Measurements from ENCODE around the gene MXD4.

The MXD4 gene

DNA sequence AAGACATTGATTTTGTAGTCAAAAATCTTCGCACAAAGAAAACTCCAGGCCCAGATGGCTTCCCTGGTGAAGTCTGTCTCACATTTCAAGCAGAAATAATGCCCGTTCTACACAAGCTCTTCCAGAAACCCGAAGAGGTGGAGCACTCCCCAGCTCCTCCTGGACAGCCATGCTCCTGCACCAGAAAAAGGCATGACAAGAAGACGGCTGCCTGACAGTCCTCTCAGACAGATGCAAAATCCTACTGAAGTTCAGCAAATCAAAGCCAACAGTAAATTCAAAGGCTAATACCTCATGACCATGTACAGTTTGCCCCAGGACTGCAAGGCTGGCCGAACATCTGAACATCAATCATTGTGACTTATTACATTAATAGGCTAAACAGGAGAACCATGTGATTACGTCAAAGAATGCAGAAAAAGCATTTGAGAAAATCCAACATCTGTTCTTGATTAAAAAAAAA is 30.8 kb upstream of the MXD4 start:
- no peak for DNase-seq (ENCODE audit: low read depth in 4 of 4, low spot score in 1 of 4)

DNA sequence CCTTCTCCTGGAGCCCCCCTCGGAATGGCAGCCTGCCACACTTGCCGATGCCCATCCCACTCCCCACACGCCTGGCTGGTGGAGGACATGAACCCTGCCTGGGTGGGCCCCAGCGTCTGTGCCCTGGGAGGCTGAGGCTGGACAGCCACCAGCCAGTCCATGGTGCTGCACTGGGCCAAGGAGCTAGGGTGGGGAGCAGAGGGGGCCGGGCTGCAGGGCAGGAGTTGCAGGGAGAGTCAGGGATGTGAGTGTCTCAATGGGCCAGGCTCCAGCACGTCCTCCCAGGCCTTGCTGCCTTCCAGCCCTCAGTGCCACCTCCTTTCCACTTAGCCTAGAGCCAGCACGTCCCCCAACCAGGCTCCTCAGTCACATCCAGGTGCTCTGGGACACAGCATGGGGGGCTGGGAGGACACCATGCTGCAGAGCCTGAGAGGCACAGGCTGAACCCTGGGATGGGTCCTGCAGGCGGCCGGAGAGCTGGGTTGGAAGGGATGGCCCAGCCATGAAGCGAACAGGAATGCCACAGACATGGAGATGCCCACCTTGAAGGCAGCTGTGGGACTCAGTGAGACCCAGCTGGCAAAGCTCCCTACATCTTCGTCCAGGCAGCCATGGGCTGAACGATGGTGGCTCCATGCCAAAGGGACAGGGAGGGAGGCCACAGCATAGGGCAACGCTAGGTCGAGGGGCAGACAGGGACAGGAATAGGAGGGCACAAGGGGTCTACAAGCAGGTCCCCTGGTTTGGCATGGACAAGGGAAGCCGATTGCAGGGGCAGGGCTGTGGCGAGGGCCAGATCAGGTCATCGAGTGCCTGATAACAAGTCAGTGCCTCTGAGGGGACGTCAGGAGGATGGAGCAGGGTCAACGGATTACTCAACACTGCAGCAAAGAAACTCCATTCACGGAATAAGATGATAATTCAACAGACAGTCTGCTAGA is 30.1 kb upstream of the MXD4 start:
- no peak for DNase-seq (ENCODE audit: low read depth in 4 of 4, low spot score in 1 of 4)

DNA sequence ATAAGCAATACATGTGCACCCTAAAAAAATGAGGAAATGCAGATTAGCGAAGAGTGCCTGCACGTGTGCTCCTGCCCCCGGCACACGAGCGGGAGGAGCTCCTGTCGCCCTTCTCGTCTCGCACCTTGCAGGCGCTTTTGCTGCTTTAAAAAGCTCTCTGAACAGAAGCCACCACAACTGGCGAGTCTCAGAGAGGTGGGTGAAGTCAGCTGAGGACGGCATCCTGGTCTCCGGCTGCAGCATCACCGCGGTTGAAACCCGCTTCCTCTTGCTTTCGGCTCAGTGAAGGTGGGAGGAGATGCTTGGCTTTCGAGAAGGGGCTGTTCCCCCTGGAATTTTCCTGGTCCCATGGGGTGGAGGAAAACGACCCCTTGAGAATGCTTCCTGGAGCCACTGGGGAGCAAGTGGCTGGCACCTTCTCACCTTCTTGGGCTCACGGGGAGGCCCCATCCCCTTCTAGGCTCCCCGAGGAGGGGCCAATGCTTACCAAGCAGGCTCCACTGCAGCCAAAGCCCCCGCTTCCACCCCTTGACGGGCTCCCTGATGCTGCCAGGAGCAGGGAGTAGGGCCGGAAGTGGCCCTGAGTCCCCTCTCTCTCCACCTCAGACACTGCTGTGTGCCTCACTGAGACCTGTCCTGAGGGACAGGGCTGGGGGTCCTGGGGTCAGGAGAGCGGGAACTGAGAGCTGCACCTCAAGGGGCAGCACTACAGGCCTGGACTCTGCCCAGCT is 29.2 kb upstream of the MXD4 start:
- peak in 3 of 4 experiments; percentile 7 to 25 (median 17) for DNase-seq (ENCODE audit: low read depth in 4 of 4, low spot score in 1 of 4)

DNA sequence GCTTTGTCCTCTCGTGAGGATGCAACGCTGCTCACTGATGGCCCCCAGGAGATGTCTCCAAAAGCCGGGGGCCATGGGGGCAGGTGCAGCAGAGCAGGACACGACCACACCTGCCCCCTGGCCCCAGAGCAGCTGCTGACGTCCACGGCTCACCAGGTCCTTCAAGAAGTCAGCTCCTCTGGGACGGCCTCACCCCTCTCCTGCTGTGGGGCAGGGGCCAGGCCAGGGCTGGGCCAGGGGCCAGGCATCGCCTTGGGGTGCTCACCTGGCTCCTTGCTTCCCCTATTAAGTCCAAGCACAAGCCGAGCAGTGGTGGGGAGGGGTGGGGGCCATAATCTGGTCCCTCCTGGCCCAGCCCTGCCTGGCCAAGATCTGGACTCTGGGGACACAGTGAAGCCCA is 28.6 kb upstream of the MXD4 start:
- no peak for DNase-seq (ENCODE audit: low read depth in 4 of 4, low spot score in 1 of 4)

DNA sequence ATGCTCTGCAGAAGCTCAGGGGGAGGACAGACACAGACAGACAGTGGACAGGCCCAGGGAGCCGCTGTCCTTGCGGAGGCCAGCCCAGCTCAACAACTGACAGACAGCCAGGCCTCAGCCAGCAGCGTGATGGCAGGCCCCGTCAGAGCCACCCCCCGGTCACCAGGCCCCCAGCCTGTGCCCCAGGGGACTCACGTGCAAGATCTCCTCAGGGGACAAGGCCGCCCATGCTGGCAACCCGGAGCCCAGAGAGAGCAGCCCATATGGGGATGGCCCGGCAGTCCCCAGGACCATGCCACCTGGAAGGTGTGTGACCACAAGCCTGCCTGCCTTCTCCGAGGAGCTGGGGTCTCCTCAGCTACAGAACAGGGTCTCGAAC is 28.0 kb upstream of the MXD4 start:
- DNase-seq (ENCODE audit: low read depth in 4 of 4, low spot score in 1 of 4), result no peak

DNA sequence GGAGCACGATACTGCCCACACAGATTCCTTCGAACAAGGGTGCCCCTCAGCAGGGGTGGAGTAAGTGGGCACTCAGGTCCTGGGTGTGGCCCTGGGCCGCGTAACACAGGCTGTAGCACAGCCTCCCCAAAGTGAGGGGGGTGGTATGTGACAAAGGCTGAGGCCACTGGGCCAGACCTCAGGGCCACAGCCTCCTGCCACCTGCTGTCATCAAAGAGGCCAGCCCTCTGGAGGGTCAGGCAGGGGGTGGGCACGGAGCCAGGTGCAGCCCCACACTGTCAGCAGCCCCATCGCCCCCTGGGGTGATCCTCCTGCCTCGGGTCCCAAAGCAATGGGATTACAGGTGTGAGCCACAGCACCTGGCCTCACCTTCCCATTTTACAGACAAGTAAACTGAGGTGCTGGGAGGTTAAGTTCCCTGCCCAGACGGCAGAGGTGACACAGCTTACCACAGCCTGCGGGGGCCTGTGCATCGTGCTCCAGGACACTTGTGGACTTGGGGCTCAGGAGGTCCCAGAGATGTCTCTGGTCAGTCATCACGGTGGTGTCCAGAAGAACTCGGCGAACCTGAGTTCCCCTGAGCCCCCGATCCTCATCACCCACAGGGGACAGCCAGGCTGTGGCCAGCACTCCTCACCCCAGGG is 27.5 kb upstream of the MXD4 start:
- no peak for DNase-seq (ENCODE audit: low read depth in 4 of 4, low spot score in 1 of 4)

DNA sequence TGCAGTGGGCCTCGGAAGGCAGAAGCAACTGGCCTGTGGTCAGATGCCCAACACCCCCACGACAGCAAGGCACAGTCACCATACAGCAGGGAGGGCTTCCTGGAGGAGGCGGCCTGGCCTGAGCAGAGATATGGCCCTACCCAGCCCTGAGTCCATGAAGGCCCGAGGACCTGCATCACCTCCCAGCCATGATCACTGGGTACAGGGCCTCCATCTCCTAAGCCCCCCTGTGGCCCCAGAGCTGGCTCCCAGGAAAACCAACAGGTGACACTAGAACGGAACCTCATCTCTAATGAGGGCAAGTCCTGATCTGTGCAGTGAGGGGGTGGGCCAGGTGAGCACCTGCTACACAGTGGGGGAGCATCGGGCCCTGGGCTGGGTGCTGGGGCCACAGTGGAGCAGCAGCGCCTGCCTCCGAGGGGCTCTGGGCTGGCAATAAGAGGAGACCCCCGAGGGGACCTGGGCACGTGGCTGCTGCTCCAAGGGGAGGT is 26.2 kb upstream of the MXD4 start:
- no peak for DNase-seq (ENCODE audit: low read depth in 4 of 4, low spot score in 1 of 4)

DNA sequence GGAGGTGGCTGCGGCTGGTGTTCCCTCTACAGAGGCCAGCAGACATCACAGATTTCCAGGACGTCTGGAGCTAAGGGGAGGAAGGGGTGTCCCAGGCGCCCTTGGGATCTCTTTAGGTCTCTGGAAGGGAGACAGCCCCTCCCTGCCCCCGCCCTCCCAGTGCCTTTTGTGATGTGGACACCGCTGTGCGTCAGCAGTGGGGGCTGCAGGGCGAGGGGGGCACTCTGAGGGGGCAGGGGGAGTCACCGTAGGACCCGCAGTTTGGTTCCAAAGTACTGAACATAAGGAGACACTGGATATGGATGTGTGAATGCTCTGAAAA is 25.6 kb upstream of the MXD4 start:
- no peak for DNase-seq (ENCODE audit: low read depth in 4 of 4, low spot score in 1 of 4)

DNA sequence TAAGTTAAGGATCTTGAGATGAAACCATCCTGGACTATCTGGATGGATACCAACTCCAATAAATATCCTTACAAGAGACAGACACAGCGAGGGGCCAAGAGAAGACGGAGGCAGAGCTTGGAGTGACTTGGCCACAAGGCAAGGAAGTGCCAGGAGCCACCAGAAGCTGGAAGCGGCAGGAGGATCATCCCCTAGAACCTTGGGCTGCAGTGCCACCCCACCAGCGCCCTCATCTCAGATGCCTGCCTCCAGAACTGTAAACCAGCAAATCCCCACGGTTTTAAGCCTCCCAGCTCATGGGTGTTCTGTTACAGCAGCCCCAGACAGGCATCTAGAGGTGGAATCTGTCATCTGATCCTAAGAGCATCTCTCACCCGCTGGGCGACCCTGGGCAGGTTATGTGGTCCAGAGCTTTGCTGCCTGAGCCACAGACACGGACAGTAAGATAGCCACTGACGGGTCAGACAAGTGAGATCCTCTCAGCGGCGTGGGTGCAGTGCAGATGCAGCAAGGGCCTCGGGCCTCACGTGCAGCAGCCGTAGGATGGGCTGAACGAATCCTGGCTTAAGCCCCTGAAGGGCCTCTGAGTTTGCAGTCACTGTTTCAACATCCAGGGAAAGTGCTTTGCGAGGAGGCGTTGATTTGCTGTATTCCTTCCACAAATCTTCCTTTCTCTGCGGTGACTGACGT is 25.1 kb upstream of the MXD4 start:
- DNase-seq (ENCODE audit: low read depth in 4 of 4, low spot score in 1 of 4), result no peak

DNA sequence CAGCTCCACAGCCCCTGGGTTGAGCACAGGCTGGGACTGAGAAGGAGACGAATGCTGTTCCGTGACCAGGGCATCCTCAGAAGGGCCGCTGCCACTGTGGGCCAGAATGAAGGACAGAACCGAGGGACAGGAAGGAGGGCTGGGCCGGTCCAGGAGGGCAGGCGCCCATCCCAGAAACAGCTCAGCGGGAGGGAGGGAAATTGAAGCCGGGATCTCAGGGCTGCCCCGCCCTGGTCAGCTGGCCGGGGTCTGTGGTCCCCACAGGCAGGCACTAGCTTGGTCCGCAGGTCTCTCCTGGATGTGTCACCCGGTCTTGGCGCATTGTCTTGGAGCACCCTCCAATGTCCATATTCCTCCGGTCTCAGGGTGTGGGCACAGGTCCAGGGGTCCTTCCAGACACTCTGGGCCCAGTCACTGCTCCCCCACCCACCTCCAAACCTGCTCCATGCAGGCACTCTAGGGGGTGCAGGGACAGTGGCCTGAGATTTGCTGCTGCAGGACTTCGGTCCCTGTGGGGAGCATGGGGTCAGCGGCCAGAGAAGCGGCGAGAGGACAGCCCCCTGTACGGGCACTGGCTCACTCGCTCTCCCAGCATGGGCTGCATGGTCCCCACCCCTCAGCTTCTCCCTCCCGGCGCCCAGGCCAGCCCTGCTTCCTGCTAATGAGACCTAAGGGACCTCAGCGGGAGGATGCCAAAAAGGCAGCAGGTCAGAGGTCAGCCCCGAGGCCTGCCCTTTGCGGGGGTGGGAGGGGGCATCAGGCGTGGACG is 23.9 kb upstream of the MXD4 start:
- DNase-seq (ENCODE audit: low read depth in 4 of 4, low spot score in 1 of 4), result no peak

DNA sequence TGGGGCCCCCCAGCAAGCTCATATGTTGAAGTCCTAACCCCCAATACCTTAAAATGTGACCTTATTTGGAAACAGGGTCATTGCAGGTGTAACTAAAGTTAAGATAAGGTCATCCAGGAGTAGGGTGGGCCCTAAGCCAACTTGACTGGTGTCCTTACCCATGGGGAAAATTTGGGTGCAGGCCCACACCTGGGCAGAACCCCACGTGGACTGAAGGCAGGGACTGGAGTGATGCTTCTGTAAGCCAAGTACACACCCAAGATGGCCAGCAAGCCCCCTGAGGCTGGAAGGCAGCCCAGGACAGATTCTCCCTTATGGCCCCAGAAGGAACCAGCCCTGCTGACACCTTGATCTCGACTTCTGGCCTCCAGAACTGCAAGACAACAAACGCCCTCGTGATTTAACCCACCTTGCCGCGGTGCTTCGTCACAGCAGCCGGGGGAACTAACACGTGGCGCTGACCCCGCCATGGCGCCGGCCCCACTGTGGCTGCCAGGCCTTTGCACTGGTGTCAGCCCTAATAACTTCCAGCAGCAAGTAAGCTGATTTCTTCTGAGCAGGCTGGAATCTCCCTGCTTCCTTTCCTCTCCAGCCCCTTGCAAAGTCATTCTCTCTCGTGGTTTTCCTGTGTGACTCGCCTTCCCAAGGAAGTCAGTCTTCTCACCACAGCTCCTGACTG is 23.2 kb upstream of the MXD4 start:
- no peak for DNase-seq (ENCODE audit: low read depth in 4 of 4, low spot score in 1 of 4)

DNA sequence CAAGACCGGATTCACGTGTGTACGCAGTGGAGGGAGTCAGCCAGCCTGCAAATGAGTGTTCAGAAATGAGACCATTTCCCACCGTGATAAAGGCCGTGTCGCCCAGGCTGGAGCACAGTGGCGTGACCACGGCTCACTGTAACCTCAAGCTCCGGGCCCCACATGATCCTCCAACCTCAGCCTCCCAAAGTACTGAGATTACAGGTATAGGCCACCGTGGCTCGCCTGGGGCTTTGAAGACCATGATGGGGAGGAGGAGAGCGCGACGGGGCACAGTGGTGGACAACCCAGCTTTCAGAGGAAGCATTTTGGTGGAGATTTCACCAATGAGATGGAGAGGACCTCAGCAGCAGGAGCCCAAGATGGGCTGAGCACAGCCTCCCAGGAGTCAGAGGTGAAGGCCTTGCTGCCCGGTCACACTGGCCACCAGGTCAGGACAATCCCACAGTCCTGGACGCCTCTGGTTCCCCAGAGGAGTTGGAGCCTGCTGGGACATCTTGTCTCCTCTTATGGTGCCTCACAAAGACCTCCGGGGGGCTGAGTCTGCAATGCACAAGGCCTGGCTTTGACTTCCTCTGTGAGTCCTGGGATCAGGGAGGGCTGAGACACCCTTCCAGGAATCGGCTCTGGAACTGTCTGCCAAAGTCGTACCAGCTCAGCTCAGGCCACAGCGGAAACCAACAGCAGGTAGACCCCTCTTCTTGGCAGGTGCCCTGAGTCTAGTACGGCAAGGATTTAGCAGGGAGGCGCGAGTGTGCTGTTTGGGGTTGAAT is 22.4 kb upstream of the MXD4 start:
- no peak for DNase-seq (ENCODE audit: low read depth in 4 of 4, low spot score in 1 of 4)

DNA sequence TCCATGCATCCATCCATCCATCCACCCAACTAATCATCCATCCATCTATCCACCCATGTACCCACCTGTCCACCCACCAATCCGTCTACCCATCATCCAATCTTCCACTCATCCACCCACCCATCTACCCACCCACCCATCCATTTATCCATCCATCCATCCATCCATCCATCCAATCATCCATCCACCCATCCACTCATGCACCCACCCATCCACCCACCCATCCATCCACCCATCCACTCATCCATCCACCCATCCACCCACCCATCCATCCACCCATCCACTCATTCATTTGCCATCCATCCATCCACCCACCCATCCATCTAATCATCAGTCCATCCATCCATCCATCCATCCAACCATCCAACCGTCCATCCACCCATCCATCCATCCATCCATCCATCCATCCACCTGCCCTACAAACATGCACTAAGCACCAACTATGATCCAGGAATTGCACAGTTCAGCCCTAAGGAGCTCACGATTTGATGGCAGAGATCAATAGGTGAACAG is 21.3 kb upstream of the MXD4 start:
- no peak for DNase-seq (ENCODE audit: low read depth in 4 of 4, low spot score in 1 of 4)

DNA sequence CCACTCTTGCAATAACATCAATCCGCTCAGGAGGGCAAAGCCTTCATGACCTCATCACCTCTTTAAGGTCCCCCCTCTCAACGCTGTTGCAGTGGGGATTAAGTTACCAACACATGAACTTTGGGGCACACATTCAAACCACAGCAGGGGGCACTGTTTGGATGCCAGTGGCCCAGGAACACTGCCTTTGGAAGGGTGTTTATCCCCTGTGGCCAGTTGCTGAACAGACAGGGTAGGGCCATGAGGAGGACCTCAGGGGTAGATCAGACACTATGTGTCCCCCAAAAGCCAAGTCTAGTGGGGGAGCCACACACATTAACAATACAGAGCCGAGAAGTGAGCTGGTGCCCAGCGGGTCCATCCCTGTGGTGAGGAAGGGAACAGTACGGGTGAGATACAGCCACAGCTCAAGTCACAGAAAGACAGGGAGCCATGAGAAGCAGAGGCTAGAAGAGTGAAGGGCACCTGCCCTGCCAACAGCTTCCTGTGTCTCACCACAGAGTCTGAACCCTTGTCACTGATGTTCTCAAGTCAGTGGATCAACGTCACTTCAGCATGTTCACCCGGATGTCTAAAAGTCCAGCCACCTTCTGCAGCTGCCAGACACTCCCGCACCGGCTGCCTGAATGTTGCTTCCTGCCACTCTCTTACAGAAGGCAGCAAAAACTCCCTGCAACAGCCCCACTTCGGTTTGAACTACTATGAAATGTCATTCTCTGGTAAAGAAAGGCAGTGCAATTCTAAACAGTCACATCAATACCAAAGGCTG is 19.9 kb upstream of the MXD4 start:
- DNase-seq (ENCODE audit: low read depth in 4 of 4, low spot score in 1 of 4), result peak in 2 of 4 experiments; percentile 17 to 19

DNA sequence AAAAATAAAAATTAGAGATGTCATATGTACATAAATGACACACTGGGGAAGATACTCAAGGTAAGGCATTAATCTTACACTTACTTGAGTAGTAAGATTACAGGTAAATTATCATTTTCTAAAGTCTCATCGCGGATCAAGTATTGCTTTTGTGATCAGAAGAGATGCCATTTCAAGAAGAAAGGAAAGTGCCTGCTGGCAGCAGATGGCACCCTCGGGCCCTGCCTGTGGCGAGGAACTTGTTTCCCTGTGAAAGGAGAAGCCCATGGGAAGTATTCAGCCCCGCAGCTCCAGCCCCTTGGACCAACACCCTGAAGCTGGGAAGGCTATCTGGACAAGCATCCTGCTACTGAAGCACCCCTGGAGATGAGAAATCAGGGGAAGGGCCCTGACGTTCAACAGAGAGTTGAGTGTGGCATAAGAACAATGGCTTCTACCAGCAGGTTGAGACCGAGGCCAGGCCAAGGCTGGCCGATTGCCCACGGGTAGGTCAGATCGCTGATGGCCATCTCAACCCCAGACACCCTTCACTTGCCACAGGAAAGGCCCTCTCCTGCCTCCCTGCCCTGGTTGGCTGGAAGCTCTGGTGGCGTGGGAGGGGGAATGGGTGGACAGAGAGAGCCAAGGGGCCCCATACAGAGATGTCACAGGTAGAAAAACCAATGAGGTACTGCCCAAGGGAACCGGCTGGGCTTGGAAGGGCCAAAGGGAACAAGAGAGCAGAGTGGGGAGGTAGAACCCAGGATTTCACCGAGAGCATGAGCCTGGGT is 18.8 kb upstream of the MXD4 start:
- no peak for DNase-seq (ENCODE audit: low read depth in 4 of 4, low spot score in 1 of 4)

DNA sequence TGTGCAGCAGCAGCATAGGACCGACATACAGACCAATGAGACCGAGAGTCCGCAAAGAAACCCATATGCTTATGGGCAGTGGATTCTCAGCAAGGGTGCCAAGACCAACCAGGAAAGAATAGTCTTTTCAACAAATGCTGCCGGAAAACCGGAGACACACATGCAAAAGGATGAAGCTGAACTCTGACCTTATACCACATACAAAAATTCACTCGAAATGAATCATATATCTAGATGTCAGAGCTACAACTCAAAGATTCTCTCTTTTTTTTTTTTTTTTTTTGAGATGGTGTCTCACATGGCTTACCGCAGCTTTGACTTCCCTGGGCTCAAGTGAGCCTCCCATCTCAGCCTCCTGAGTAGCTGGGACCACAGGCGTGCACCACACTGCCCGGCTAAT is 16.0 kb upstream of the MXD4 start:
- no peak for DNase-seq (ENCODE audit: low read depth in 4 of 4, low spot score in 1 of 4)

DNA sequence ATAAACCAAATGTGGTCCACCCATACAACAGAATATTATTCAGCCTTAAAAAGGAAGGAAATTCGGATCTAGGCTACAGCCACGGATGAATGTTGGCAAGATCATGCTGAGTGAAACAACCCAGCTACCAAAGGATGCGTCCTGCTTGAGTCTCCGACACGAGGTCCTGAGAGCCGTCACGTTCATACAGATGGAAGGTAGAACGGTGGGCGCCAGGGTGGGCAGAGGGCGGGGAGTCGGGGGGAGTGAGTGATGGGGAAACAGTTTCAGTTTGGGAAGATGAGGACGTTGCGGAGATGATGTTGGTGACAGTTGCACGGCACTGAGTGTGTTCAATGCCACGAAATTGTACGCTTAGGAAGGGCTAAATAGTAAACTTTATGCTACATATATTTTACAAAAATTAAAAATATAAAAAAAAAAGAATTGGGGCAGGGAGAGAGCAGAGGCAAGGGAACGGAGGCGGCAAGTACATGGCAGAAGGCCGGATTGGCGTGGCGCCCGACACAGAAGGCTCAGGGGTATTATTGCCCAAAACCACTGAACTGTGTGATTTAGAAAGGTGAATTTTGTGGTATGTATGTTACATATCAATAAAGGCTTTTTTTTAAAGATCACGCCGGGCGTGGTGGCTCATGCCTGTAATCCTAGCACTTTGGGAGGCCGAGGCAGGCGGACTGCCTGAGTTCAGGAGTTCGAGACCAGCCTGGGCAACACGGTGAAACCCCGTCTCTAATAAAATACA is 14.8 kb upstream of the MXD4 start:
- DNase-seq (ENCODE audit: low read depth in 4 of 4, low spot score in 1 of 4), result no peak
